B cell (primary cell): ENCODE data around the gene SLFN12.

Source experiments
- EZH2 ChIP-seq: IDR thresholded peaks from 2 replicates; pipeline ENCODE4 v1.6.1; 2012; ENCODE audit warnings: borderline replicate concordance, low read depth, mild to moderate bottlenecking, moderate library complexity, low read length; ENCODE audit not compliant: insufficient read depth, poor library complexity, severe bottlenecking
- TF ChIP-seq, protein P1 (sequence below): fragments of 200-600 bp; IDR thresholded peaks from one replicate; pipeline ENCODE4 v1.8.0; 2022; ENCODE audit warnings: antibody characterized with exemption, mild to moderate bottlenecking

DNA sequence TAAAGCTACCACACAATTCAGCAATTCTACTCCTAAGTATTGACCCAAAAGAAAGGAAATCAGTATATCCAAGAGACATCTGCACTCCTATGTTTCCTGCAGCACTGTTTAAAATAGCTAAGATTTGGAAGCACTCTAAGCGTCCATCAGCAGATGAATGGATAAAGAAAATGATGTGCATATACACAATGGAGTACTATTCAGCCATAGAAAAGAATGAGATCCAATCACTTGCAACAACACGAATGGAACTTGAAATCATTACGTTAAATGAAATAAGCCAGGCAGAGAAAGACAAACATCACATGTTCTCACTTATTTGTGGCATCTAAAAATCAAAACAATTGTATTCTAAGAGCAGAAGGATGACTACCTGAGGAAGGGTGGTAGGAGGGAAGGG, 60.4 kb downstream of the SLFN12 start:
- TF ChIP-seq, protein P1, sequence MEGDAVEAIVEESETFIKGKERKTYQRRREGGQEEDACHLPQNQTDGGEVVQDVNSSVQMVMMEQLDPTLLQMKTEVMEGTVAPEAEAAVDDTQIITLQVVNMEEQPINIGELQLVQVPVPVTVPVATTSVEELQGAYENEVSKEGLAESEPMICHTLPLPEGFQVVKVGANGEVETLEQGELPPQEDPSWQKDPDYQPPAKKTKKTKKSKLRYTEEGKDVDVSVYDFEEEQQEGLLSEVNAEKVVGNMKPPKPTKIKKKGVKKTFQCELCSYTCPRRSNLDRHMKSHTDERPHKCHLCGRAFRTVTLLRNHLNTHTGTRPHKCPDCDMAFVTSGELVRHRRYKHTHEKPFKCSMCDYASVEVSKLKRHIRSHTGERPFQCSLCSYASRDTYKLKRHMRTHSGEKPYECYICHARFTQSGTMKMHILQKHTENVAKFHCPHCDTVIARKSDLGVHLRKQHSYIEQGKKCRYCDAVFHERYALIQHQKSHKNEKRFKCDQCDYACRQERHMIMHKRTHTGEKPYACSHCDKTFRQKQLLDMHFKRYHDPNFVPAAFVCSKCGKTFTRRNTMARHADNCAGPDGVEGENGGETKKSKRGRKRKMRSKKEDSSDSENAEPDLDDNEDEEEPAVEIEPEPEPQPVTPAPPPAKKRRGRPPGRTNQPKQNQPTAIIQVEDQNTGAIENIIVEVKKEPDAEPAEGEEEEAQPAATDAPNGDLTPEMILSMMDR: no peak
- TF ChIP-seq EZH2: no peak
